HEK293 (cell line): Measurements from ENCODE around the gene C5AR2.

Experiments
- CTCF ChIA-PET: fragments of 350-600 bp; formaldehyde crosslinking; extraction: SDS; loops from one replicate; lab custom pipeline; 2021; ENCODE audit warnings: antibody characterized with exemption; lab: Yijun Ruan, JAX
- POLR2A ChIA-PET: fragments of 300-600 bp; formaldehyde crosslinking; extraction: SDS; loops from one replicate; lab custom pipeline; 2020; ENCODE audit warnings: antibody characterized with exemption, inconsistent platforms; lab: Yijun Ruan, JAX
- H3K27ac ChIP-seq: fragments of 200-500 bp; sonication (Bioruptor generic); 2 replicates; pipeline ENCODE4 v1.5.1; 2014; ENCODE audit warnings: low read depth, low read length, control low read depth, inconsistent platforms; ENCODE audit errors: extremely low read depth
- H3K36me3 ChIP-seq, 2 experiments: fragments of 200-500 bp in 1 of 2; sonication (Bioruptor generic) in 1 of 2; 1 replicate in 1 of 2; 2 replicates in 1 of 2; pipeline ENCODE4 v1.5.1; 2014 to 2017; ENCODE audit warnings: inconsistent platforms in 2 of 2, low read length in 2 of 2; ENCODE audit not compliant: control insufficient read depth in 2 of 2, insufficient read depth in 1 of 2
- H3K4me1 ChIP-seq: fragments of 200-500 bp; sonication (Bioruptor generic); 2 replicates; pipeline ENCODE4 v1.5.1; 2014; ENCODE audit warnings: mild to moderate bottlenecking, low read length, inconsistent platforms; ENCODE audit not compliant: control insufficient read depth, insufficient read depth
- H3K4me3 ChIP-seq: 2 replicates; pipeline ENCODE4 v1.5.1; 2011; ENCODE audit warnings: low read depth, mild to moderate bottlenecking, control low read depth, low read length, moderate library complexity
- H3K9me3 ChIP-seq: fragments of 200-500 bp; sonication (Bioruptor generic); 2 replicates; pipeline ENCODE4 v1.5.1; 2014; ENCODE audit warnings: low read depth, low read length, inconsistent platforms; ENCODE audit not compliant: control insufficient read depth, insufficient read depth
- EGR2 ChIP-seq: fragments of 450-650 bp; formaldehyde crosslinking; IDR thresholded peaks from 2 replicates; pipeline ENCODE4 v1.5.1; 2016; ENCODE audit warnings: low read depth, missing biosample characterization, missing genetic modification characterization
- IKZF3 ChIP-seq: fragments of 450-650 bp; IDR thresholded peaks from 2 replicates; pipeline ENCODE4 v1.5.0; 2018; ENCODE audit warnings: missing biosample characterization, mild to moderate bottlenecking, missing genetic modification characterization, moderate library complexity
- KLF10 ChIP-seq: fragments of 450-650 bp; IDR thresholded peaks from 2 replicates; pipeline ENCODE4 v1.5.1; 2018; ENCODE audit warnings: missing biosample characterization, mild to moderate bottlenecking, missing genetic modification characterization
- OVOL3 ChIP-seq: fragments of 450-650 bp; formaldehyde crosslinking; IDR thresholded peaks from 2 replicates; pipeline ENCODE4 v1.5.1; 2016; ENCODE audit warnings: missing biosample characterization, missing genetic modification characterization
- PRDM6 ChIP-seq: fragments of 450-650 bp; formaldehyde crosslinking; IDR thresholded peaks from 2 replicates; pipeline ENCODE4 v1.5.1; 2017; ENCODE audit warnings: missing biosample characterization, missing genetic modification characterization
- RBAK ChIP-seq: fragments of 450-650 bp; formaldehyde crosslinking; IDR thresholded peaks from 2 replicates; pipeline ENCODE4 v1.5.1; 2016; ENCODE audit warnings: missing biosample characterization, missing genetic modification characterization
- REST ChIP-seq: fragments of 450-650 bp; formaldehyde crosslinking; IDR thresholded peaks from 2 replicates; pipeline ENCODE4 v1.5.1; 2016; ENCODE audit warnings: missing biosample characterization, missing genetic modification characterization
- ZBTB26 ChIP-seq: fragments of 450-650 bp; formaldehyde crosslinking; optimal IDR thresholded peaks from 2 replicates; pipeline ENCODE3; 2016; ENCODE audit warnings: missing biosample characterization, mild to moderate bottlenecking, missing genetic modification characterization
- ZBTB8A ChIP-seq: fragments of 450-650 bp; formaldehyde crosslinking; IDR thresholded peaks from 2 replicates; pipeline ENCODE4 v1.5.1; 2016; ENCODE audit warnings: missing biosample characterization, missing genetic modification characterization
- ZFHX2 ChIP-seq: fragments of 450-650 bp; formaldehyde crosslinking; conservative IDR thresholded peaks from 2 replicates; pipeline ENCODE4 v1.5.1; 2016; ENCODE audit warnings: missing biosample characterization, missing genetic modification characterization
- ZNF121 ChIP-seq: fragments of 450-650 bp; formaldehyde crosslinking; IDR thresholded peaks from 2 replicates; pipeline ENCODE4 v1.5.1; 2016; ENCODE audit warnings: missing biosample characterization, missing genetic modification characterization
- ZNF148 ChIP-seq: fragments of 450-650 bp; formaldehyde crosslinking; IDR thresholded peaks from 2 replicates; pipeline ENCODE4 v1.5.0; 2017; ENCODE audit warnings: missing biosample characterization, missing genetic modification characterization, borderline replicate concordance
- ZNF155 ChIP-seq: fragments of 450-650 bp; formaldehyde crosslinking; IDR thresholded peaks from 2 replicates; pipeline ENCODE4 v1.5.1; 2016; ENCODE audit warnings: missing biosample characterization, missing genetic modification characterization
- ZNF223 ChIP-seq: fragments of 450-650 bp; formaldehyde crosslinking; IDR thresholded peaks from 2 replicates; pipeline ENCODE4 v1.5.1; 2016; ENCODE audit warnings: missing biosample characterization, missing genetic modification characterization
- ZNF391 ChIP-seq: fragments of 450-650 bp; formaldehyde crosslinking; IDR thresholded peaks from 2 replicates; pipeline ENCODE4 v1.5.1; 2016; ENCODE audit warnings: low read depth, missing biosample characterization, missing genetic modification characterization, borderline replicate concordance
- ZNF501 ChIP-seq: fragments of 450-650 bp; formaldehyde crosslinking; IDR thresholded peaks from 2 replicates; pipeline ENCODE4 v1.5.1; 2016; ENCODE audit warnings: missing biosample characterization, missing genetic modification characterization
- ZNF560 ChIP-seq: fragments of 450-650 bp; formaldehyde crosslinking; IDR thresholded peaks from 2 replicates; pipeline ENCODE4 v1.5.1; 2017; ENCODE audit warnings: missing biosample characterization, missing genetic modification characterization, borderline replicate concordance
- ZNF571 ChIP-seq: fragments of 450-650 bp; formaldehyde crosslinking; IDR thresholded peaks from 2 replicates; pipeline ENCODE4 v1.5.0; 2017; ENCODE audit warnings: missing biosample characterization, missing genetic modification characterization
- ZNF580 ChIP-seq: fragments of 450-650 bp; formaldehyde crosslinking; IDR thresholded peaks from 2 replicates; pipeline ENCODE4 v1.5.1; 2016; ENCODE audit warnings: missing biosample characterization, missing genetic modification characterization
- ZNF791 ChIP-seq: fragments of 450-650 bp; formaldehyde crosslinking; IDR thresholded peaks from 2 replicates; pipeline ENCODE4 v1.5.1; 2016; ENCODE audit warnings: missing biosample characterization, missing genetic modification characterization

Gene C5AR2

GRCh38 chr19:47305309-47305751, 26.6 kb upstream of the C5AR2 start (continued):
- TF ChIP-seq ZNF571, result no peak
- TF ChIP-seq ZNF223 (tag by site-specific recombination), result no peak
- no peak for TF ChIP-seq RBAK (tag by site-specific recombination)
- TF ChIP-seq IKZF3 (tag by site-specific recombination), result peak; percentile 88
- no peak for TF ChIP-seq REST (tag by site-specific recombination)
- no peak for TF ChIP-seq ZBTB8A (tag by site-specific recombination)
- TF ChIP-seq ZBTB26, result no peak
- no peak for TF ChIP-seq PRDM6 (tag by site-specific recombination)
- TF ChIP-seq ZNF391 (tag by site-specific recombination), result no peak
- no peak for TF ChIP-seq OVOL3
- no peak for TF ChIP-seq ZNF560 (tag by site-specific recombination)
- TF ChIP-seq ZNF155, result no peak
- no peak for TF ChIP-seq KLF10
- no peak for TF ChIP-seq ZNF791 (tag by site-specific recombination)
- TF ChIP-seq ZNF580, result no peak
- no peak for TF ChIP-seq ZNF148 (tag by site-specific recombination)
- TF ChIP-seq, all 188 proteins: peak for 8

- peak; percentile 41; the same call in 1 of the 2 replicates for TF ChIP-seq ZFHX2 (tag by site-specific recombination)
- TF ChIP-seq ZNF501 (tag by site-specific recombination), result no peak
- peak; percentile 87 for TF ChIP-seq ZNF121 (tag by site-specific recombination)
- peak; percentile 36; the same call in 1 of the 2 replicates for TF ChIP-seq EGR2 (tag by site-specific recombination)
- Histone ChIP-seq H3K4me1 (0 out of 2 replicates have a peak, but pooled peaks cover 3% of the 10 kb centered on the region), H3K9me3 (no peaks in the 10 kb centered on the region), H3K4me3 (no peak overlapping the region), H3K27ac (no peak overlapping the region), H3K36me3 (no peaks in the 10 kb centered on the region)
- POLR2A ChIA-PET, result no interaction called here
- CTCF ChIA-PET, result interaction anchor here (1.0 to 3.3 kb wide), 14 partner anchors 9 to 152 kb away, joined by 3 to 19 read pairs (median 8); partner anchors contain the start of gene DHX34
Measured at GRCh38 chr19:47306303-47306702, 25.7 kb upstream of the C5AR2 start.
